ENCODE measurements around the gene C4orf50. TPM values are rescaled to one million over a fixed set of nuclear protein-coding genes. Genes with fewer than 3 reads are reported as not detected.

Gene C4orf50
- total RNA-seq, 2 donors from 2014 or later: 0.14 to 0.95 TPM

DNA sequence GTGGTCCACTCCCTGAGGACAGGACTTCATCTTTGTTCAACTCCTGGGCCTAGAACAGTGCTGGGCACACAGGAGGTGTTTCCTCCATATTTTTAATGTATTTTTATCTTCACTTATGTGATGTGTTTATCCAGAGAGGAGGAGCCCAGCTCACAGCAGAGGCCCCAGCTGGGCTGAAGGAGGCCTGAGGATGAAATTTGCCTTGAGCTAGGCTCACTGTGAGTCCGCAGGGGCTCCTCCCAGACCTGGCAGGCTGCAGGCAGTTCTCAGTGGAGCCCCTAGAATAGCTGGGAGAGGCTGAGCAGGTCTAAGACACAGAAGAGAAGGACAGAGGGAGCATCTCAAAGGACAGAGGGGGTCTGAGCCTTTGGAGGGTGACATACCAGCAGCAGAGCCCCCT is 26.8 kb downstream of the C4orf50 start:
- ATAC-seq (replicated peaks in 1 of 2) (no peak), DNase-seq (no peak)
- no peak overlapping the region for H3K4me3 Mint-ChIP-seq
- peaks cover 0 to 2% of the 10 kb centered on the region in 2 donors for H3K9me3 Mint-ChIP-seq
- peaks cover under 1% of the 10 kb centered on the region for H3K27me3 Mint-ChIP-seq (ENCODE audit: low read depth)
- no peaks in the 10 kb centered on the region for H3K4me1 Mint-ChIP-seq (ENCODE audit: low read depth)
- no peak overlapping the region for H3K27ac Mint-ChIP-seq
- H3K36me3 Mint-ChIP-seq (ENCODE audit: insufficient read depth in 2 of 2): no peaks in the 10 kb centered on the region

DNA sequence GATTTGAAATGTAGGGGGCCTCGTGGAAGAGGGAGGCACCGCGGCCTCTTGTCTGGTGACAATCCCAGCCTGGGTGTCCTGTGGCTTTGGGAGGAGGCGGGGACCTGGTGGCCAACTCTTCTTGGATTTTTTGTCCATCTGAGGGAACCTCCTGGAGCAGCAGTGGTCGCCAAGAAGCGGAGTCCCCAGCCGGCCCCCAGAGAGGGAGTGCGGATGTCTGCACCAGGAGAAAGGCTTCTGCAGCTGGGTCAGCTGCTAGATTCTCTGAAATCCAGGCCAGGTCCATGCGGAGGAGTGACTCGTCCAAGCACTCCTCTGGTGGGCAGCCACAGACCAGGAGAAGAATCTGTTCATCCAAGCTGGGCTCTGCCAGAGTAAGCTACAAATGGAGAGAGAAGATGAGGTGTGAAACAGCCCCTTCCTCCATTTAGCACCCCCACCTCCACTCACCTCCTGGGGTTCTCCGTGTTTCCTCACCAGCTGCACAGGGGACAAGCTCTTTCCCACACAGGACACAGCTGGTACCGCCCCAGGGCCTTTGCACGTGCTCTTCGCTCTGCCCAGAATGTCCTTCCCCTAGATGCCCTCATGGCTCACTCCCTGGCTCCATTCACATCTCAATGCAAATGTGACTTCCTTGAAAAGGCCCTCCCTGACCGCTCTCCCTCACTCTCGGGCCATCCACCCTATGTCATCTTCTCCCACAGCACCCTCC is 27.6 kb downstream of the C4orf50 start:
- Mint-ChIP-seq H3K4me1 (ENCODE audit: low read depth) (no peaks in the 10 kb centered on the region), H3K36me3 (ENCODE audit: insufficient read depth in 2 of 2) (no peaks in the 10 kb centered on the region), H3K9me3 (peaks cover 0 to 2% of the 10 kb centered on the region in 2 donors), H3K27ac (no peak overlapping the region), H3K4me3 (no peak overlapping the region), H3K27me3 (ENCODE audit: low read depth) (no peaks in the 10 kb centered on the region)
- DNase-seq (no peak), ATAC-seq (replicated peaks in 1 of 2) (no peak)

- no peaks in the 10 kb centered on the region for H3K4me1 Mint-ChIP-seq (ENCODE audit: low read depth)
- no peak overlapping the region for H3K27ac Mint-ChIP-seq
- ATAC-seq (replicated peaks in 1 of 2) (no peak), DNase-seq (no peak)
- H3K4me3 Mint-ChIP-seq: no peak overlapping the region
- H3K36me3 Mint-ChIP-seq (ENCODE audit: insufficient read depth in 2 of 2): peaks cover 3% of the 10 kb centered on the region in 2 donors
- H3K9me3 Mint-ChIP-seq: peaks cover 6 to 7% of the 10 kb centered on the region in 2 donors
- H3K27me3 Mint-ChIP-seq (ENCODE audit: low read depth): no peaks in the 10 kb centered on the region
Measured at GRCh38 chr4:5989236-5990225, 28.7 kb downstream of the C4orf50 start.

DNA sequence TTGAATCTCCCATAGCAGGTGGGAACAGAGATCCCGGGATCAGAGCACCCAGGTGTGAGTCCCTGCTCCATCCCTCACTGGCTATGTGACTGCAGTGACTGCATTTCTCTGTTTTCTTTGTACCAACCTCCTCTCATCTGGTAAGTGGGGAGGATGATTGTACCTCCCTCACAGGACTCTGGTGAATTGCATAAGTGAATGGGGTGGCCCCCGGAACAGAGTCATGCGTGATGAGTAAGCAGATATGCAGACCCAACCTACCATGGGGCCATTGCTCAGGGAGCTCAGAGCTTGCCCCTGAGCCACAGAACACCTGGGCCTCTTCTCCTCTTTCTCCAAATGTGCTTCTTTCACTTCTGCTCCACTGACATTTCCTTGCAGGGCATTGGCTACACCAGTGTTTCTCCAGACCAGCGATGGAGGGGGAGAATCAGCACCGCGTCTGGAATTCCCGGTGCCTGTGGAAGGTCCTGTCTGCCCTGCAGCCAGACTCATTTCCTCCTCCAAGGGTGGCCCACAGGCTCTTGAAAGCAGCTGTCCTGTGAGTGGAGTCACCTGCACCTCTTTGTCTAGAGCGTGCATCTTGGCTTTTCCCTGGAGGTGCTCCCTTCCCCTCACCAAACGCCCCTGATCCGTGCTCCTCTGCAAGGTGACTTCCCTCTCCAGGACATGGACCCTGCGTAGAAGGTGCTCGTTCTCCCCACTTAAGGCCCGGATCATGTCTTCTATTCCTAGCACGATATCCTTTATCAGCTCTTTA is 30.0 kb downstream of the C4orf50 start:
- H3K27me3 Mint-ChIP-seq (ENCODE audit: low read depth): no peaks in the 10 kb centered on the region
- DNase-seq (no peak), ATAC-seq (replicated peaks in 1 of 2) (peak in 1 of 2 donors; percentile 62)
- peaks cover 9 to 10% of the 10 kb centered on the region in 2 donors for H3K36me3 Mint-ChIP-seq (ENCODE audit: insufficient read depth in 2 of 2)
- H3K4me1 Mint-ChIP-seq (ENCODE audit: low read depth): no peaks in the 10 kb centered on the region
- H3K9me3 Mint-ChIP-seq: peaks cover 8 to 17% of the 10 kb centered on the region in 2 donors
- no peak overlapping the region for H3K27ac Mint-ChIP-seq
- no peak overlapping the region for H3K4me3 Mint-ChIP-seq

- DNase-seq (no peak), ATAC-seq (replicated peaks in 1 of 2) (no peak)
- no peaks in the 10 kb centered on the region for H3K27me3 Mint-ChIP-seq (ENCODE audit: low read depth)
- no peak overlapping the region for H3K27ac Mint-ChIP-seq
- H3K9me3 Mint-ChIP-seq: peaks cover 9 to 18% of the 10 kb centered on the region in 2 donors
- H3K36me3 Mint-ChIP-seq (ENCODE audit: insufficient read depth in 2 of 2): peaks cover 9 to 10% of the 10 kb centered on the region in 2 donors
- H3K4me1 Mint-ChIP-seq (ENCODE audit: low read depth): no peaks in the 10 kb centered on the region
- H3K4me3 Mint-ChIP-seq: no peak overlapping the region
Measured at GRCh38 chr4:5984843-5985242, 33.4 kb downstream of the C4orf50 start.

DNA sequence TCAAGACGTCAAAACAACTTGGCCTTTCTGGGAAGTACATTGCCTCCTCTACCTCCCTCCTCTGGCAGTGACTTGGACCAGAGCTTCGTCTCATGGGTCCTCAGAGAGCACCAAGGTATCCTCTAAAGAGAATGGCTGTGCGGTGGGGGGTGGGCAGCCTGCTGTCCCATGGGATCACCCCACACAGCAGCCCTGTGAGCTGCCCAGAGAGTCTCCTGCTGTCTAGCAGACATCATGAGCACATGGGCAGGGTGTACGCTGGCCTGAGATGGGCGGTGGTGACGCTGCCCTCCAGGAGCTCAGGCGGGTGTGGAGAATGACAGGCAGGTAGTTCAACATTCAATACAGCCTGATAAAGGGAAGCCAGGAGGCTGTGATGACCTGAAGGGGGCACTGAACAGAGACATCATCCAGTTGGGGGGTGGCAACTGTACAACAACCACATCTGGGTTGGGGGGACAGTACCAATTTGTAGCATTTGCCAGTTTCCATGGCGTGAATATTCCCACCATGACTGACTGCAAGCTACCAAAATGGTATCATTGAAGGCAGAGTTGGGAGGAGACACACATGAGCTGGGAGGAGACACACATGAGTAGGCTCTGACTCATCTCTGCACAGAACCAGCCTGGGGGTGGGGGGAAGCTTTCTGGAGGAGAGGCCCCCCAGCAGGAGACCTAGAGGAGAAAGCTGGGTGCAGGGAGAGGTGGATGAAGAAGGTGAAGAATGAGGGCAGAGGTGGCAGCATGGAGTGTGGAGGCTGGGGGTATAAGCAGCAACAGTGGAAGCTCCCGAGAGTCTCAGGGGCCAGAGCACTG is 35.9 kb downstream of the C4orf50 start:
- Mint-ChIP-seq H3K4me3 (no peak overlapping the region), H3K9me3 (peaks cover 9 to 18% of the 10 kb centered on the region in 2 donors), H3K27ac (no peak overlapping the region), H3K4me1 (ENCODE audit: low read depth) (no peaks in the 10 kb centered on the region), H3K36me3 (ENCODE audit: insufficient read depth in 2 of 2) (peaks cover 9 to 10% of the 10 kb centered on the region in 2 donors), H3K27me3 (ENCODE audit: low read depth) (peaks cover 19% of the 10 kb centered on the region)
- DNase-seq (no peak), ATAC-seq (replicated peaks in 1 of 2) (no peak)

DNA sequence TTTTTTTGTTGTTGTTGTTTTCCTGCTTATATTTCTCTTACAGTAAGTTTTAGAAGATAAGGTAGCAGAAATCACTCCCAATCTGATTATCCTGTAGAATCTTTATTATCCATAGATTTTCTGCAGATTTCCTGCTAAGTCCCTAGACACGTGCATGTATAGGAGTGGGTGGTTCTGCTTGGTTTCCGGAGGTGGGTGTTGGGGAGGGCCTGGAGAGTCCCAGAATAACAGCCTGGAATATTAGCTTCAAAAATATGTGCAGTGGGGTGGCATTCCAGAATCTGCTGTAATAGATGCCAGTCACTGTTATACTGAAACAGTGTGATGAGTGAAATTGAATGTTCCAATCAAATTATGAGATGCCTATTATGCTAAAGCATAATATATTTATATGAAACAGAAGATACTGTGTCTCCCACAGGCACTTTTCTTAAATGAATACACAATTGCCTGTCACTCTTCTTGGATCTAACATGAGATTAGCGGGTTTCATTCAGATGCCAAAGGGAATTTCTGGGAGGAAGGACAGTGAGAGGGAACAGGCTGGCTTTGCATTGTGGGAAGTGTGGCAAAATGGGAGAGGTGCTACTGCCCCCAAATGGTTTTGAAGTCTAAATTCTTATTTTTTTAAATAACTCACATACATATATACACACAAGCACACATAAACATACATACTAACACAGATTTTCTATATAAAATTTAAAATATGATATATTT is 37.6 kb downstream of the C4orf50 start:
- Mint-ChIP-seq H3K27ac (no peak overlapping the region), H3K27me3 (ENCODE audit: low read depth) (peaks cover 19% of the 10 kb centered on the region), H3K36me3 (ENCODE audit: insufficient read depth in 2 of 2) (peaks cover 9 to 10% of the 10 kb centered on the region in 2 donors), H3K9me3 (peaks cover 9 to 16% of the 10 kb centered on the region in 2 donors), H3K4me1 (ENCODE audit: low read depth) (no peaks in the 10 kb centered on the region), H3K4me3 (no peak overlapping the region)
- DNase-seq (no peak), ATAC-seq (replicated peaks in 1 of 2) (no peak)

GRCh38 chr4:5979981-5980380 is 38.2 kb downstream of the C4orf50 start:
- Mint-ChIP-seq H3K27me3 (ENCODE audit: low read depth) (peaks cover 19% of the 10 kb centered on the region), H3K4me1 (ENCODE audit: low read depth) (no peaks in the 10 kb centered on the region), H3K36me3 (ENCODE audit: insufficient read depth in 2 of 2) (peaks cover 9 to 10% of the 10 kb centered on the region in 2 donors), H3K27ac (no peak overlapping the region), H3K4me3 (no peak overlapping the region), H3K9me3 (peaks cover 7 to 15% of the 10 kb centered on the region in 2 donors)
- ATAC-seq (replicated peaks in 1 of 2) (no peak), DNase-seq (peak in 1 of 2 donors; percentile 7)

GRCh38 chr4:5976921-5977320 is 41.3 kb downstream of the C4orf50 start:
- DNase-seq (no peak), ATAC-seq (replicated peaks in 1 of 2) (no peak)
- H3K36me3 Mint-ChIP-seq (ENCODE audit: insufficient read depth in 2 of 2): no peaks in the 10 kb centered on the region
- no peak overlapping the region for H3K27ac Mint-ChIP-seq
- peaks cover 19% of the 10 kb centered on the region for H3K27me3 Mint-ChIP-seq (ENCODE audit: low read depth)
- no peaks in the 10 kb centered on the region for H3K9me3 Mint-ChIP-seq
- no peak overlapping the region for H3K4me3 Mint-ChIP-seq
- H3K4me1 Mint-ChIP-seq (ENCODE audit: low read depth): no peaks in the 10 kb centered on the region

GRCh38 chr4:5976431-5976830 is 41.8 kb downstream of the C4orf50 start:
- H3K36me3 Mint-ChIP-seq (ENCODE audit: insufficient read depth in 2 of 2): no peaks in the 10 kb centered on the region
- peaks cover 19% of the 10 kb centered on the region for H3K27me3 Mint-ChIP-seq (ENCODE audit: low read depth)
- H3K4me3 Mint-ChIP-seq: no peak overlapping the region
- no peaks in the 10 kb centered on the region for H3K9me3 Mint-ChIP-seq
- DNase-seq (no peak), ATAC-seq (replicated peaks in 1 of 2) (no peak)
- H3K4me1 Mint-ChIP-seq (ENCODE audit: low read depth): no peaks in the 10 kb centered on the region
- H3K27ac Mint-ChIP-seq: no peak overlapping the region

DNA sequence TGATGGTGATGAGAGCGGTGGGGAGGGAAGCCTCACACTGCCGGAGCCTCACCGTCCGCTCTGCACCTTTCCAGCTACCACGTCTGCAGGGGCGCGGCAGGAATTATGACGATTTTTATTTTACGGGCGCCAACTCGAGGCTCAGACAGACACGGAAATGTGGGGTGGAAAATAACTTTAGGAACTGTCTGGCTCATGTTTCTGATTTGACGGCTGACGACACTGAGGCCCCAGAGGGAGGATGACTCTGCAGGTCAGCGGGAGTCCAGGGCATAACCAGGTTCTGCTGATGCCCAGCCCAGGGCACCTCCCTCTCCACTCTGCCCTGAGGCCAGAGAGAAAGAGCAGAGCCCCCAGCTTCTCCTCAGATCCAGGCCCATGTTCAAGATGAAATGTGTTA is 43.9 kb downstream of the C4orf50 start:
- no peaks in the 10 kb centered on the region for H3K36me3 Mint-ChIP-seq (ENCODE audit: insufficient read depth in 2 of 2)
- H3K9me3 Mint-ChIP-seq: no peaks in the 10 kb centered on the region
- no peak for DNase-seq
- no peak overlapping the region for H3K4me3 Mint-ChIP-seq
- H3K4me1 Mint-ChIP-seq (ENCODE audit: low read depth): no peaks in the 10 kb centered on the region
- peaks cover 14% of the 10 kb centered on the region for H3K27me3 Mint-ChIP-seq (ENCODE audit: low read depth)
- H3K27ac Mint-ChIP-seq: no peak overlapping the region
- no peak for ATAC-seq (replicated peaks in 1 of 2)

Data from activated T-cell treated with anti-CD3 and anti-CD28 coated beads, Interleukin-2, amount 50 U/mL, for 72 hours (primary cell).